ENCODE measurements around the gene ANKRD40CL.
A peak's percentile ranks its signal among the peaks of the same experiment; 100 is the strongest.
"Not testable (repeated sequence)": the region's sequence is repeated elsewhere in the genome, so short reads cannot be mapped to it uniquely, and the experiment has no call there.

ANKRD40CL gene, protein sequence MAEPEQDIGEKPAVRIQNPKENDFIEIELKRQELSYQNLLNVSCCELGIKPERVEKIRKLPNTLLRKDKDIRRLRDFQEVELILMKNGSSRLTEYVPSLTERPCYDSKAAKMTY

GRCh38 chr17:50767446-50767845 is at the start of gene ANKRD40CL:
Gene ANKRD40CL (minus strand): TSS chr17:50767518. CDS start chr17:50766913, 605 bp downstream.
- Mint-ChIP-seq H3K27ac (no peak within 1 kb of the TSS), H3K4me3 (peak within 1 kb of the TSS; percentile 33)
- DNase-seq (ENCODE audit: low spot score in 2 of 2), result no peak

GRCh38 chr17:50816271-50816670 is 49.0 kb upstream of the ANKRD40CL start:
- Mint-ChIP-seq H3K36me3 (peaks cover 3% of the 10 kb centered on the region), H3K4me1 (peaks cover 3% of the 10 kb centered on the region), H3K9me3 (peaks cover 5% of the 10 kb centered on the region), H3K27ac (no peak overlapping the region), H3K27me3 (peaks cover 25% of the 10 kb centered on the region), H3K4me3 (no peak overlapping the region)
- no peak for ATAC-seq (ENCODE audit: low read depth)
- DNase-seq (ENCODE audit: low spot score in 2 of 2), result no peak

More at GRCh38 chr17:50767446-50767845, at the start of gene ANKRD40CL:
- no peaks in the 10 kb centered on the region for H3K9me3 Mint-ChIP-seq
- ATAC-seq (ENCODE audit: low read depth), result no peak
- H3K36me3 Mint-ChIP-seq, result no peaks in the 10 kb centered on the region
- H3K4me1 Mint-ChIP-seq, result peaks cover 29% of the 10 kb centered on the region
- H3K27me3 Mint-ChIP-seq, result no peaks in the 10 kb centered on the region

- ATAC-seq (ENCODE audit: low read depth) (no peak), DNase-seq (ENCODE audit: low spot score in 2 of 2) (no peak)
- H3K4me3 Mint-ChIP-seq, result no peak overlapping the region
- H3K36me3 Mint-ChIP-seq, result peaks cover 3% of the 10 kb centered on the region
- H3K9me3 Mint-ChIP-seq, result peaks cover 5% of the 10 kb centered on the region
- peaks cover 25% of the 10 kb centered on the region for H3K27me3 Mint-ChIP-seq
- H3K27ac Mint-ChIP-seq, result no peak overlapping the region
- H3K4me1 Mint-ChIP-seq, result peaks cover 3% of the 10 kb centered on the region
Observed at GRCh38 chr17:50815400-50815799, 48.1 kb upstream of the ANKRD40CL start.

DNA sequence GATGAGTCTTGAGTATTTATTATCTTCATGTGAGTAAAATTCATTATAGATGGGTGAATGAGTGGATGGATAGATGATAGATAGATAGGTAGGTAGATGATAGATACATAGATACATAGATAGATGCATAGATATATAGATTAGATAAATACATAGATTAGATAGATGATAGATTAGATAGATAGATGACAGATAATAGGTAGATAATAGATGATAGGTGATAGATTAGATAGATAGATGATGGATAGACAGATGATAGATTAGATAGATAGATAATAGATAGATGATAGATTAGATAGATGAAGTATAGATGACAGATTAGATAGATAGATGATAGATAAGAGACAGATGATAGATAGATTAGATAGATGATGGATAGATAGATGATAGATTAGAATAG is 46.3 kb upstream of the ANKRD40CL start:
- no peak for DNase-seq (ENCODE audit: low spot score in 2 of 2)
- Mint-ChIP-seq H3K27me3 (peaks cover 20% of the 10 kb centered on the region), H3K4me3 (no peak overlapping the region), H3K4me1 (no peaks in the 10 kb centered on the region), H3K9me3 (peaks cover 5% of the 10 kb centered on the region), H3K27ac (no peak overlapping the region), H3K36me3 (peaks cover 3% of the 10 kb centered on the region)
- ATAC-seq (ENCODE audit: low read depth), result no peak

DNA sequence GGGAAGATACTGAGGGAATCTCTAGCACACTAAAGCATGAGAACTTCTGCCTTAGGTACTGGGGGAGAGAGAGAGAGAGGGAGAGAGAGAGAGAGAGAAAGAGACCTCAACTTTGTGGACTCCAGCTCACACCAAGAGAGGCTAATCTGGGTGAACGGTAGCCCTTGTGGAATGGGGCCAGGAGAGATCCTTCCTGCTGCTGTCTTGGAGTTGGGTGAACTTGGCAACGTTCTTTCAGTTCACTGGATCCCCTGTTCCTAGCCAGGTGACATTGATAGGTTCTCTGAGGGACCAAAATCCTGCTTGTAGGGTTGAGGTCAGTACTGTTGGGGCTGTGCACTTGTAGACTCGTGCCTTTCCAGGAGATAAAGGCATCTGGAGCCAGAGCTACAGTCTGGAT is 41.6 kb upstream of the ANKRD40CL start:
- ATAC-seq (ENCODE audit: low read depth), result no peak
- H3K4me1 Mint-ChIP-seq, result no peaks in the 10 kb centered on the region
- no peak for DNase-seq (ENCODE audit: low spot score in 2 of 2)
- H3K36me3 Mint-ChIP-seq, result peaks cover 2% of the 10 kb centered on the region
- no peak overlapping the region for H3K27ac Mint-ChIP-seq
- H3K27me3 Mint-ChIP-seq, result peaks cover 8% of the 10 kb centered on the region
- no peak overlapping the region for H3K4me3 Mint-ChIP-seq
- peaks cover 2% of the 10 kb centered on the region for H3K9me3 Mint-ChIP-seq

DNA sequence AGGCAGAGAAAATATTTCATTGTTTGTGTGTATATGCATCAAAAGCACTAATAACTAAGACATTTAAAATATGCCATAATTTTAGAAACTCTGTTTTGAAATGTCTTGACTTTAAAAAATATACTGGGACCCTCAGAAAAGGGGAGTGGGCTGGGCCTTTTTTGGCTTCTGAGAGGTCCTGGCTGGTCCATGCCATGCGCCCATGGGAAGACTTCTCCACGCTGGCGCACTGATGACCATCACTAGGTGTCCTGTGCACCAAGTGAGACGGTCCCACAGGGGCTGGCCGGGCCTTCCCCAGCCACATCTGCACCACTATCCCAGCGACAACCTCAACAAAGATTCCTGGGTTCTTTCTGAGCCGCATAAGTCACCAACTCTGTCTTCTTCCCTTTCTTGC is 41.1 kb upstream of the ANKRD40CL start:
- H3K27me3 Mint-ChIP-seq, result peaks cover 6% of the 10 kb centered on the region

GRCh38 chr17:50807675-50808074 is 40.4 kb upstream of the ANKRD40CL start:
- Mint-ChIP-seq H3K27ac (no peak overlapping the region), H3K4me1 (no peaks in the 10 kb centered on the region), H3K9me3 (no peaks in the 10 kb centered on the region), H3K36me3 (no peaks in the 10 kb centered on the region), H3K4me3 (no peak overlapping the region), H3K27me3 (peaks cover 4% of the 10 kb centered on the region)
- no peak for ATAC-seq (ENCODE audit: low read depth)
- DNase-seq (ENCODE audit: low spot score in 2 of 2), result no peak

More for the DNA sequence above, 41.1 kb upstream of the ANKRD40CL start:
- Mint-ChIP-seq H3K27ac (no peak overlapping the region), H3K9me3 (no peaks in the 10 kb centered on the region), H3K4me1 (no peaks in the 10 kb centered on the region), H3K4me3 (no peak overlapping the region), H3K36me3 (no peaks in the 10 kb centered on the region)
- no peak for DNase-seq (ENCODE audit: low spot score in 2 of 2)
- ATAC-seq (ENCODE audit: low read depth), result no peak

- DNase-seq (ENCODE audit: low spot score in 2 of 2), result no peak
- H3K27ac Mint-ChIP-seq, result no peak overlapping the region
Observed at GRCh38 chr17:50807009-50807408, 39.7 kb upstream of the ANKRD40CL start.

GRCh38 chr17:50806141-50806643 is 38.9 kb upstream of the ANKRD40CL start:
- Mint-ChIP-seq H3K36me3 (no peaks in the 10 kb centered on the region), H3K27me3 (peaks cover 2% of the 10 kb centered on the region), H3K4me1 (no peaks in the 10 kb centered on the region), H3K4me3 (no peak overlapping the region), H3K9me3 (no peaks in the 10 kb centered on the region), H3K27ac (no peak overlapping the region)
- DNase-seq (ENCODE audit: low spot score in 2 of 2), result no peak
- no peak for ATAC-seq (ENCODE audit: low read depth)

More at GRCh38 chr17:50807009-50807408, 39.7 kb upstream of the ANKRD40CL start:
- ATAC-seq (ENCODE audit: low read depth), result no peak
- Mint-ChIP-seq H3K27me3 (peaks cover 4% of the 10 kb centered on the region), H3K36me3 (no peaks in the 10 kb centered on the region), H3K9me3 (no peaks in the 10 kb centered on the region), H3K4me3 (no peak overlapping the region), H3K4me1 (no peaks in the 10 kb centered on the region)

- Mint-ChIP-seq H3K9me3 (no peaks in the 10 kb centered on the region), H3K36me3 (no peaks in the 10 kb centered on the region), H3K4me1 (no peaks in the 10 kb centered on the region), H3K4me3 (no peak overlapping the region), H3K27ac (no peak overlapping the region), H3K27me3 (peaks cover 2% of the 10 kb centered on the region)
- DNase-seq (ENCODE audit: low spot score in 2 of 2) (no peak), ATAC-seq (ENCODE audit: low read depth) (no peak)
Observed at GRCh38 chr17:50805486-50805885, 38.2 kb upstream of the ANKRD40CL start.

DNA sequence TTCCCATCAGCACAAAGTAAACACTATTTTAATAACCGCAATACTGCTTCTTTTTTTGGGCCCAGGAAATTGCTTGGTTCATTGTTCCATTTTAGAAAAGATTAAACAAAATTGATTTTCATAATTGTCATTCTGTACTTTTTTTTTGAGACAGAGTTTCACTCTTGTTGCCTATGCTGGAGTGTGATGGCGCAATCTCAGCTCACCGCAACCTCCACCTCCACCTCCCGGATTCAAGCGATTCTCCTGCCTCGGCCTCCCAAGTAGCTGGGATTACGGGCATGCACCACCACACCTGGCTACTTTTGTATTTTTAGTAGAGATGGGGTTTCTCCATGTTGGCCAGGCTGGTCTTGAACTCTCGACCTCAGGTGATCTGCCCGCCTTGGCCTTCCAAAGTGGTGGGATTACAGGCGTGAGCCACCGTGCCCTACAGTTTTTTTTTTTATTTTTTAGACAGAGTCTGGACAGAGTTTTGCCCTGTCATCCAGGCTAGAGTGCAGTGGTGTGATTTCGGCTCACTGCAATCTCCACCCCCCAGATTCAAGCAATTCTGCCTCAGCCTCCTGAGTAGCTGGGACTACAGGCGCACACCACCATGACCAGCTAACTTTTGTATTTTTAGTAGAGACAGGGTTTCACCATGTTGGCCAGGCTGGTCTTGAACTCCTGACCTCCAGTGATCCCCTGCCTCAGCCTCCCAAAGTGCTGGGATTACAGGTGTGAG is 37.6 kb upstream of the ANKRD40CL start:
- H3K4me1 Mint-ChIP-seq; DNase-seq (ENCODE audit: low spot score in 2 of 2); H3K4me3 Mint-ChIP-seq; H3K27me3 Mint-ChIP-seq; H3K27ac Mint-ChIP-seq; ATAC-seq (ENCODE audit: low read depth); H3K9me3 Mint-ChIP-seq; H3K36me3 Mint-ChIP-seq: not testable (repeated sequence)

GRCh38 chr17:50803676-50804075 is 36.4 kb upstream of the ANKRD40CL start:
- Mint-ChIP-seq H3K27ac (no peak overlapping the region), H3K36me3 (no peaks in the 10 kb centered on the region)
- ATAC-seq (ENCODE audit: low read depth), result no peak

GRCh38 chr17:50802609-50803571 is 35.6 kb upstream of the ANKRD40CL start:
- H3K4me1 Mint-ChIP-seq, result no peaks in the 10 kb centered on the region
- no peak overlapping the region for H3K27ac Mint-ChIP-seq

More at GRCh38 chr17:50803676-50804075, 36.4 kb upstream of the ANKRD40CL start:
- H3K4me1 Mint-ChIP-seq, result no peaks in the 10 kb centered on the region
- no peak overlapping the region for H3K4me3 Mint-ChIP-seq
- H3K27me3 Mint-ChIP-seq, result no peaks in the 10 kb centered on the region
- H3K9me3 Mint-ChIP-seq, result no peaks in the 10 kb centered on the region
- no peak for DNase-seq (ENCODE audit: low spot score in 2 of 2)

GRCh38 chr17:50800196-50800700 is 32.9 kb upstream of the ANKRD40CL start:
- no peak for DNase-seq (ENCODE audit: low spot score in 2 of 2)
- no peak for ATAC-seq (ENCODE audit: low read depth)
- Mint-ChIP-seq H3K27me3 (no peaks in the 10 kb centered on the region), H3K27ac (no peak overlapping the region), H3K4me1 (no peaks in the 10 kb centered on the region), H3K9me3 (no peaks in the 10 kb centered on the region), H3K36me3 (no peaks in the 10 kb centered on the region), H3K4me3 (no peak overlapping the region)

More at GRCh38 chr17:50802609-50803571, 35.6 kb upstream of the ANKRD40CL start:
- H3K9me3 Mint-ChIP-seq, result no peaks in the 10 kb centered on the region
- ATAC-seq (ENCODE audit: low read depth), result no peak
- H3K27me3 Mint-ChIP-seq, result no peaks in the 10 kb centered on the region
- no peak for DNase-seq (ENCODE audit: low spot score in 2 of 2)
- no peaks in the 10 kb centered on the region for H3K36me3 Mint-ChIP-seq
- H3K4me3 Mint-ChIP-seq, result no peak overlapping the region
